ENCODE measurements around the gene SNRK. TPM values are rescaled to one million over a fixed set of nuclear protein-coding genes. Genes with fewer than 3 reads are reported as not detected.

The SNRK gene
- total and polyA plus RNA-seq, 2 of the 13 experiments (the other 11 are each of a cell fraction or from before 2014, with no cell fraction given) = 11.4 to 16.1 TPM

GRCh38 chr3:43256714-43257461, 29.5 kb upstream of the SNRK start (continued):
- TF ChIP-seq ATF7 (IDR thresholded peaks at IDR 0.05) (peak; percentile 7; the same call in 1 of the 2 replicates), ATF7 (CRISPR knock-in tag; IDR thresholded peaks at IDR 0.05) (no peak), RARA (CRISPR knock-in tag; IDR thresholded peaks at IDR 0.05) (peak; percentile 35; the same call in 1 of the 2 replicates), RXRB (CRISPR knock-in tag; IDR thresholded peaks at IDR 0.05; ENCODE audit: borderline replicate concordance) (0 out of 2 replicates have a peak, but pooled peaks have one; percentile 41)
- TF ChIP-seq, protein P1, sequence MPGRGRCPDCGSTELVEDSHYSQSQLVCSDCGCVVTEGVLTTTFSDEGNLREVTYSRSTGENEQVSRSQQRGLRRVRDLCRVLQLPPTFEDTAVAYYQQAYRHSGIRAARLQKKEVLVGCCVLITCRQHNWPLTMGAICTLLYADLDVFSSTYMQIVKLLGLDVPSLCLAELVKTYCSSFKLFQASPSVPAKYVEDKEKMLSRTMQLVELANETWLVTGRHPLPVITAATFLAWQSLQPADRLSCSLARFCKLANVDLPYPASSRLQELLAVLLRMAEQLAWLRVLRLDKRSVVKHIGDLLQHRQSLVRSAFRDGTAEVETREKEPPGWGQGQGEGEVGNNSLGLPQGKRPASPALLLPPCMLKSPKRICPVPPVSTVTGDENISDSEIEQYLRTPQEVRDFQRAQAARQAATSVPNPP (CRISPR knock-in tag; IDR thresholded peaks at IDR 0.05) = no peak

- H3K27me3 ChIP-seq (ENCODE audit: control insufficient read depth in 1 of 2, insufficient read depth in 2 of 2, low read length in 2 of 2) = peaks cover 0 to 15% of the 10 kb centered on the region in 2 experiments; a peak in 2 of 5 replicates
- 13% methylated on average over 2 of the region's 2 CpGs for WGBS (ENCODE audit: low lambda C conversion rate)
- no peak overlapping the region for H2AFZ ChIP-seq (ENCODE audit: low read length)
- no peaks in the 10 kb centered on the region for H3K79me2 ChIP-seq (ENCODE audit: insufficient read depth, low read length)
- no peaks in the 10 kb centered on the region for H3K36me3 ChIP-seq (replicated peaks in 1 of 2; ENCODE audit: control insufficient read depth in 1 of 2, insufficient read depth in 2 of 2, low read length in 2 of 2)
- in situ Hi-C loops (cut with HindIII; ENCODE audit: extremely low pct_ligation_motif_present, low pct_unique_long_range_greater_than_20kb) = no loop called here
- CTCF ChIA-PET (ENCODE audit: low intra/inter-chr PET ratio, low total read pairs) = no interaction called here
- DNase-seq (ENCODE audit: low spot score) (no peak), ATAC-seq (no peak), FAIRE-seq (no peak)
- intact Hi-C loops (cut with micrococcal nuclease; ENCODE audit: unreplicated experiment) = no loop called here
- POLR2A ChIA-PET = no interaction called here
- H3K4me1 ChIP-seq (ENCODE audit: insufficient read depth, low read length) = peaks cover 10% of the 10 kb centered on the region
- H4K20me1 ChIP-seq (ENCODE audit: insufficient read depth, low read length) = no peaks in the 10 kb centered on the region
- H3K4me3 ChIP-seq (replicated peaks in 1 of 3; ENCODE audit: insufficient read depth in 1 of 3, low read depth in 2 of 3, low read length in 3 of 3) = no peak overlapping the region
- H3K27ac ChIP-seq (ENCODE audit: extremely low read length, insufficient read depth, low read length) = no peak overlapping the region
- no peak overlapping the region for H3K9ac ChIP-seq (ENCODE audit: insufficient read depth, low read depth, low read length)
- H3K4me2 ChIP-seq (ENCODE audit: low read depth, low read length) = no peak overlapping the region
- no peak for TF ChIP-seq ZNF207 (IDR thresholded peaks at IDR 0.05; ENCODE audit: borderline replicate concordance)
- TF ChIP-seq CSRNP2 (CRISPR knock-in tag; conservative IDR thresholded peaks at IDR 0.05; ENCODE audit: low read depth) = no peak
- TF ChIP-seq ZNF615 (CRISPR knock-in tag; IDR thresholded peaks at IDR 0.05; ENCODE audit: borderline replicate concordance) = no peak
- no peak for TF ChIP-seq ATF1 (CRISPR knock-in tag; IDR thresholded peaks at IDR 0.05)
- no peak for TF ChIP-seq ZNF670 (CRISPR knock-in tag; IDR thresholded peaks at IDR 0.05; ENCODE audit: borderline replicate concordance)
- TF ChIP-seq GMEB1 (CRISPR knock-in tag; IDR thresholded peaks at IDR 0.05; ENCODE audit: borderline replicate concordance) = no peak
- no peak for TF ChIP-seq HNRNPUL1 (IDR thresholded peaks at IDR 0.05; ENCODE audit: low read depth, low read length)
- TF ChIP-seq ZNF484 (CRISPR knock-in tag; IDR thresholded peaks at IDR 0.05; ENCODE audit: borderline replicate concordance, low read depth) = no peak
- TF ChIP-seq ZBTB1 (CRISPR knock-in tag; IDR thresholded peaks at IDR 0.05; ENCODE audit: borderline replicate concordance) = no peak
- no TSS peak for BruUV-seq (replicated peaks)
- H3K9me3 ChIP-seq (ENCODE audit: low read length) = no peaks in the 10 kb centered on the region
Observed at GRCh38 chr3:43257850-43258249, 28.5 kb upstream of the SNRK start.

Data from HepG2 (cell line).